ENCODE results near the gene S100G.
A peak's percentile ranks its signal among the peaks of the same experiment; 100 is the strongest.

Gene S100G

DNA sequence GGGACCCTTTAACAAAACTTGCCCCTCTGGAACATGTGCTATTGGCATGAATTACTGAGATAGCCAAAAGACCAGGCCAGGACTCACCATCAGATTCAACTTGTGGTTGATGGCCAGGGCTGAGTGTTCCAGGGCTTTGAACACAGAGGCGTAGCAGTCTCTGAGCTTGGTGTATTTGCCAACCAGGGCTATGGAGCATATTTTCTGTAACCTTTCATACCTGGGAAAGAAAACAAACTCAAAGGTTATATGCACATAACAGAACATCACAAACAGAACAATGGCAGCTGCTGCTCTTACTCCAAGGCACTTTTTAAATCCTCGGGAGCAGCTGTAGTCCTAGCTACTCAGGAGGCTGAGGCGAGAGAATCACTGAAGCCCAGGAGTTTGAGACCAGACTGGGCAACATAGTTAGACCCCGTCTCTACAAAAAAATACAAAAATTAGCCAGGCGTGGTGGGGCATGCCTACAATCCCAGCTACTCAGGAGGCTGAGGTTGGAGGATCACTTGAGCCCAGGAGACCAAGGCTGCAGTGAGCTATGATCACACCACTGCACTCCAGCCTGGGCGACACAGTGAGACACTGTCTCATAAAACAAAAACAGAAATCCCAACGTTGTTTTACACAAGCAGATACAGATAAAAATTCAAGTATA is 33.2 kb downstream of the S100G start:
- no peak overlapping the region for H3K4me3 ChIP-seq (ENCODE audit: low read depth, low read length)
- TF ChIP-seq, protein P1, sequence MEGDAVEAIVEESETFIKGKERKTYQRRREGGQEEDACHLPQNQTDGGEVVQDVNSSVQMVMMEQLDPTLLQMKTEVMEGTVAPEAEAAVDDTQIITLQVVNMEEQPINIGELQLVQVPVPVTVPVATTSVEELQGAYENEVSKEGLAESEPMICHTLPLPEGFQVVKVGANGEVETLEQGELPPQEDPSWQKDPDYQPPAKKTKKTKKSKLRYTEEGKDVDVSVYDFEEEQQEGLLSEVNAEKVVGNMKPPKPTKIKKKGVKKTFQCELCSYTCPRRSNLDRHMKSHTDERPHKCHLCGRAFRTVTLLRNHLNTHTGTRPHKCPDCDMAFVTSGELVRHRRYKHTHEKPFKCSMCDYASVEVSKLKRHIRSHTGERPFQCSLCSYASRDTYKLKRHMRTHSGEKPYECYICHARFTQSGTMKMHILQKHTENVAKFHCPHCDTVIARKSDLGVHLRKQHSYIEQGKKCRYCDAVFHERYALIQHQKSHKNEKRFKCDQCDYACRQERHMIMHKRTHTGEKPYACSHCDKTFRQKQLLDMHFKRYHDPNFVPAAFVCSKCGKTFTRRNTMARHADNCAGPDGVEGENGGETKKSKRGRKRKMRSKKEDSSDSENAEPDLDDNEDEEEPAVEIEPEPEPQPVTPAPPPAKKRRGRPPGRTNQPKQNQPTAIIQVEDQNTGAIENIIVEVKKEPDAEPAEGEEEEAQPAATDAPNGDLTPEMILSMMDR (IDR thresholded peaks at IDR 0.05; ENCODE audit: low read depth, low read length): no peak

DNA sequence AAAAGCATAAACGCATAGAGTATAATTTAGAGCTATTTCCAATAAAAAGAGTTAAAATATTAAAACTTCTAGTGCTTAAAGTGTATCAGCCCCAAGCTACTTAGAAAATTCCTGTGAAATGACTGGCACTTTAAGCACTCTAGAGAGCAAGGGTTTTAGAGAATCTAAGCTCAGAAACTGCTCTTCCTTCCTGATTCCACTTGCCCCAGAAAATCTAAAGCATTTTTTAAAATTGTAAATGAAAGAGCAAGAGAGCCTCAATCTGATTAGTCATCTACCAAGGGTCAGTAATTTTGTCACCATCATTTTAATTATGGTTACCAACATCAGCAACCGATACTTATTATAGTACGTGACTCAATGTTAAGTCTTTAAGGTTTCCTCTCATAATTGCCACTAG is 37.6 kb downstream of the S100G start:
- H3K4me3 ChIP-seq (ENCODE audit: low read depth, low read length): no peak overlapping the region
- TF ChIP-seq, protein P1 (IDR thresholded peaks at IDR 0.05; ENCODE audit: low read depth, low read length): no peak

DNA sequence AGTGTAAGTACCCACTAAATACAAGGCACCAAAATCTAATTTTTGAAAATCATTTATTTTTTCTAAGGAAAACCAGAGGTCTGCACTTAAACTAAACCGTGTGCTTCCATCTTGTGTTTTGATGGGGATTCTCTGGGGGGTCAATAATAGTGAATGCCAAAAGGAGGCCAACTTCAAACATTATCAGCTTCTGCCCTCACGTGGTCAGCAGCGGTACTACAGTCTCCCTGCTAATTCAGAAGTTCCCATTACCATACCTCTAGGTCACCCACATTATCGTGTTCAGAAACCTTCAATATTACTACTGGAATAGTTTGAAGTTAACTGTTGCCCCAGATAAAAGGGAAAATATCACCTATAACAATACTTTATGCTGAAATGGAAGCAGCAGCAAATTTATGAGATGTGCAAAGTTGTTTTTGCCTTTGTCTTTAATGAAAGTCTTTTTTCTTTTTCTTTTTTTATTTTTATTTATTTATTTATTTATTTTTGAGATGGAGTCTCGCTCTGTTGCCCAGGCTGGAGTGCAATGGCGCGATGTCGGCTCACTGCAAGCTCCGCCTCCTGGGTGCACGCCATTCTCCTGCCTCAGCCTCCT is 45.2 kb downstream of the S100G start:
- TF ChIP-seq, protein P1 (IDR thresholded peaks at IDR 0.05; ENCODE audit: low read depth, low read length): peak; percentile 89
- H3K4me3 ChIP-seq (ENCODE audit: low read depth, low read length): no peak overlapping the region

DNA sequence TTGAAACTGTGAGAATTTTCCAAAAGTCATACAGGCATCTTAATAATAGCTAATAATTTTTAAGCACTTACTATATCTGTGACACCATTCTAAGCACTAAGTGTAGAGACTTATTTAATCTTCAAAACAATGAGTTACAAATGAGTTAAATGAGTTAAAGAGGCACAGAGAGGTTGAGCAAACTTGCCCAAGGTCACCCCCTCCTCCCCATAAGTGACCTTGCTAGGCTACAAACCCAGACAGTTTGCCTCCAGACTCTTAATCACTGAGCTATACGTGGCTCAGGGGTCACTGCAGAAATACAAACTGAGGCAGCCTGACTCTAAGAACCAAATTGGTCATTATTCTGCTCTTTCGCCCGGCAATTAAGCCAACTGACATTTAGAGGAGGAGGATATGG is 47.0 kb downstream of the S100G start:
- TF ChIP-seq, protein P1 (IDR thresholded peaks at IDR 0.05; ENCODE audit: low read depth, low read length): no peak
- no peak overlapping the region for H3K4me3 ChIP-seq (ENCODE audit: low read depth, low read length)

DNA sequence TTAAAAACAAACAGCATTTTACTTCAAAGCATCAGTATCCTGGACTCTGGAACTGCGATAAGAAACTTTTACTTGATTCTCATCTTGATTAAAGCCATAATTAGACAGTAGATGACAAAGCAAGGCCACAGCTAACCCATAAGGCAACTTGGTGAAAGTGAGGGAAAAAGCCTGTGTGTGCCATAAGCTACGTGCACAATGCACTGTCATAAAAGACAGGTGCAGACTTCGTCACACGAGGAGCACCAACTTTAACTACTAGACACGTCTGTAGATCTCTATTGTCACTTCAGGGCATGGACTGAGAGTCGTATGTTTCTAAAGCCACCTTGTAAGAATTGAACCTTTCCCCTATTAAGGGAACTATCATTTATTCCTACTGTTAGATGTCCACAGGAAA is 49.4 kb downstream of the S100G start:
- no peak overlapping the region for H3K4me3 ChIP-seq (ENCODE audit: low read depth, low read length)
- TF ChIP-seq, protein P1 (IDR thresholded peaks at IDR 0.05; ENCODE audit: low read depth, low read length): no peak

DNA sequence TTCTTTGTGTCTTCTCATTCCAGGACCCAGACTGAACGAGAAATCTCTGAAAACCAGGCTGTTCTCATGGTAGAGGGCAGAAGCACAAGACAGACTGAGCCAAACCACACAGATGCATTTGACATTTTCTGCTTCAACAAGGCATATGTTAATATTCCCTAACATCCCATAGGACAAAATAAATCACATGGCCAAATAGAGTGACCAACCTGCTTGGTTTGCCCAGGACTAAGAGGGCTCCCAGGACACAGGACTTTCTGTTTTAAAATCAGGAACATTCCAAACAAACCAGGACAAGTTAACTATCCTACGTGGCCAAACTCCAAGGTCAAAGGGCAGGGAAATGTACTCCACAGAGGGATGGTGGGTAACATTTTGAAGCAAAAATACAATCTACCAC is 50.8 kb downstream of the S100G start:
- TF ChIP-seq, protein P1 (IDR thresholded peaks at IDR 0.05; ENCODE audit: low read depth, low read length): no peak
- no peak overlapping the region for H3K4me3 ChIP-seq (ENCODE audit: low read depth, low read length)

All from WI38 (cell line).